ENCODE results near the gene CDKN2C.

DNA sequence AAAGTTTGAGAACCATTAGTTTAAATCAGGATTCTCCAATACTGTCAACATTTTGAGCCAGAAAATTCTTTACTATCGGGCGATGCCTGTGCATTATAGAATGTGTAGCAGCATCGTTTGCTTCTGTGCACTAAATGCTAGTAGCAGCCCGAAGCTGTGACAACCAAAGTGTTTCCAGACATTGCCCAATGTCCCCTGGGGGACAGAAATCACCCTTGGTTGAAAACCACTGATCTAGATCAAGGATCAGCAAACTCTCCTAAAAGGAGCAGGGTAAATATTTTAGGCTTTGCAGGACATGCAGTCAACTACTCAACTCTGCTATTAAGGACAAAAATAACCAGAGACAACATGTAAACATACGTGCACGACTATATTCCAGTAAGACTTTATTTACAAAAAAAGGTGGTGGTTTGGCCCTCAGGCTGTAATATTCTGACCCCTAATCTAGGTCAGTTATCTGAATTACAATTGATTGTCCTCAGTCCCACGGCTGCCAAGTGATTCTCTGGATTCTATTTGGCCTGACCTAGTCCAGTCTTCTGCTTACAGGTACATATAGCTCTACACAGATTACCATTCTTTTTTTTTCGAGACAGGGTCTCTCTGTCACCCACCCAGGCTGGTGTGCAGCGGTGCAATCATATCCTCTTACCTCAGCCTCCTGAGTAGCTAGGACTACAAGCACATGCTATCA, 20.6 kb upstream of the CDKN2C start:
- TF ChIP-seq, protein P1, sequence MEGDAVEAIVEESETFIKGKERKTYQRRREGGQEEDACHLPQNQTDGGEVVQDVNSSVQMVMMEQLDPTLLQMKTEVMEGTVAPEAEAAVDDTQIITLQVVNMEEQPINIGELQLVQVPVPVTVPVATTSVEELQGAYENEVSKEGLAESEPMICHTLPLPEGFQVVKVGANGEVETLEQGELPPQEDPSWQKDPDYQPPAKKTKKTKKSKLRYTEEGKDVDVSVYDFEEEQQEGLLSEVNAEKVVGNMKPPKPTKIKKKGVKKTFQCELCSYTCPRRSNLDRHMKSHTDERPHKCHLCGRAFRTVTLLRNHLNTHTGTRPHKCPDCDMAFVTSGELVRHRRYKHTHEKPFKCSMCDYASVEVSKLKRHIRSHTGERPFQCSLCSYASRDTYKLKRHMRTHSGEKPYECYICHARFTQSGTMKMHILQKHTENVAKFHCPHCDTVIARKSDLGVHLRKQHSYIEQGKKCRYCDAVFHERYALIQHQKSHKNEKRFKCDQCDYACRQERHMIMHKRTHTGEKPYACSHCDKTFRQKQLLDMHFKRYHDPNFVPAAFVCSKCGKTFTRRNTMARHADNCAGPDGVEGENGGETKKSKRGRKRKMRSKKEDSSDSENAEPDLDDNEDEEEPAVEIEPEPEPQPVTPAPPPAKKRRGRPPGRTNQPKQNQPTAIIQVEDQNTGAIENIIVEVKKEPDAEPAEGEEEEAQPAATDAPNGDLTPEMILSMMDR (IDR thresholded peaks at IDR 0.05), result no peak
- no peak for TF ChIP-seq EP300 (IDR thresholded peaks at IDR 0.05)

All from suprapubic skin (tissue), 3 donors.